ENCODE data around the gene LGALS7B. TPM values are rescaled to one million over a fixed set of nuclear protein-coding genes. Genes with fewer than 3 reads are reported as not detected.

The LGALS7B gene
- total and polyA plus RNA-seq, 10 of the 15 experiments (the other 5 are each of a cell fraction or from before 2014, with no cell fraction given), result not detected

DNA sequence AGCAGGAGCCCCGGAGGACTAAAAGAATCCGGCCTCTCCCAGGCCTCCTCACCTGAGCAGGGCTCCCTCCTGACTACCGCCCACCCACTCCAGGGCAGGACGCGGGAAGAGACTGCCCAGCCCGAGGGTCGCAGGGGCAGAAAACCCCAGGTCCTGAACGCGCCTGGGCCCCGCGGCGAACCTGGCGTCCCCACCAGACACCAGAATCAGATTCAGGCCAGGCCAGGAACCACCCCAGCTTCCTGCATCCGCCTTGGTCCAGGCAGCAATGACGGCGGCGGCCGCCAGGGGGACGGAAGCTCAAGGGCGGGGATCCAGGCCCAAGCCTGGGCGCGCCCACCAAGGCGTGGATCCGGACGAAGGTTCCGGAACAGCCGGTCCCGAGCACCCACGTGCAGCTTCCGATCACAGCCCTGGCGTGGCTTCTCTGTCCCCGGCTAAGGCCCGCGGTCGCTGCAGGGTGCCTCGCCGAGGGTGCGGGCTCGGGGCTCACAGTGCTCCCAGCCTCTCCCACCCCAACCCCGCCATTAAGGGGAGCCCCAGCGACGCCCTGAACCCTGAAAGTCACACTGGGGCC is 19.3 kb upstream of the LGALS7B start (continued):
- TF ChIP-seq, protein P1, sequence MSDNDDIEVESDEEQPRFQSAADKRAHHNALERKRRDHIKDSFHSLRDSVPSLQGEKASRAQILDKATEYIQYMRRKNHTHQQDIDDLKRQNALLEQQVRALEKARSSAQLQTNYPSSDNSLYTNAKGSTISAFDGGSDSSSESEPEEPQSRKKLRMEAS (IDR thresholded peaks at IDR 0.05; ENCODE audit: low read depth, low read length), result peak; percentile 53; the same call in 1 of the 2 replicates
- TF ChIP-seq ZSCAN29 (IDR thresholded peaks at IDR 0.05) (no peak), CHD1 (IDR thresholded peaks at IDR 0.05; ENCODE audit: low read depth, low read length) (no peak), STAT1 (conservative IDR thresholded peaks at IDR 0.05) (no peak), HDGF (IDR thresholded peaks at IDR 0.05) (no peak), SMAD5 (IDR thresholded peaks at IDR 0.05; ENCODE audit: low read depth) (no peak), IKZF2 (IDR thresholded peaks at IDR 0.05) (peak in 1 of 2 experiments; percentile 43; a peak in 1 of 4 replicates), CBX3 (IDR thresholded peaks at IDR 0.05; ENCODE audit: borderline replicate concordance, low read depth) (no peak), E4F1 (IDR thresholded peaks at IDR 0.05; ENCODE audit: borderline replicate concordance, partially characterized antibody) (no peak), RAD51 (IDR thresholded peaks at IDR 0.05) (no peak), CREB1 (IDR thresholded peaks at IDR 0.05; ENCODE audit: low read depth) (no peak), BCL11A (IDR thresholded peaks at IDR 0.05; ENCODE audit: low read depth, low read length) (no peak), NFYB (IDR thresholded peaks at IDR 0.05; ENCODE audit: insufficient read depth, low read depth, low read length) (no peak)
- TF ChIP-seq, protein P2, sequence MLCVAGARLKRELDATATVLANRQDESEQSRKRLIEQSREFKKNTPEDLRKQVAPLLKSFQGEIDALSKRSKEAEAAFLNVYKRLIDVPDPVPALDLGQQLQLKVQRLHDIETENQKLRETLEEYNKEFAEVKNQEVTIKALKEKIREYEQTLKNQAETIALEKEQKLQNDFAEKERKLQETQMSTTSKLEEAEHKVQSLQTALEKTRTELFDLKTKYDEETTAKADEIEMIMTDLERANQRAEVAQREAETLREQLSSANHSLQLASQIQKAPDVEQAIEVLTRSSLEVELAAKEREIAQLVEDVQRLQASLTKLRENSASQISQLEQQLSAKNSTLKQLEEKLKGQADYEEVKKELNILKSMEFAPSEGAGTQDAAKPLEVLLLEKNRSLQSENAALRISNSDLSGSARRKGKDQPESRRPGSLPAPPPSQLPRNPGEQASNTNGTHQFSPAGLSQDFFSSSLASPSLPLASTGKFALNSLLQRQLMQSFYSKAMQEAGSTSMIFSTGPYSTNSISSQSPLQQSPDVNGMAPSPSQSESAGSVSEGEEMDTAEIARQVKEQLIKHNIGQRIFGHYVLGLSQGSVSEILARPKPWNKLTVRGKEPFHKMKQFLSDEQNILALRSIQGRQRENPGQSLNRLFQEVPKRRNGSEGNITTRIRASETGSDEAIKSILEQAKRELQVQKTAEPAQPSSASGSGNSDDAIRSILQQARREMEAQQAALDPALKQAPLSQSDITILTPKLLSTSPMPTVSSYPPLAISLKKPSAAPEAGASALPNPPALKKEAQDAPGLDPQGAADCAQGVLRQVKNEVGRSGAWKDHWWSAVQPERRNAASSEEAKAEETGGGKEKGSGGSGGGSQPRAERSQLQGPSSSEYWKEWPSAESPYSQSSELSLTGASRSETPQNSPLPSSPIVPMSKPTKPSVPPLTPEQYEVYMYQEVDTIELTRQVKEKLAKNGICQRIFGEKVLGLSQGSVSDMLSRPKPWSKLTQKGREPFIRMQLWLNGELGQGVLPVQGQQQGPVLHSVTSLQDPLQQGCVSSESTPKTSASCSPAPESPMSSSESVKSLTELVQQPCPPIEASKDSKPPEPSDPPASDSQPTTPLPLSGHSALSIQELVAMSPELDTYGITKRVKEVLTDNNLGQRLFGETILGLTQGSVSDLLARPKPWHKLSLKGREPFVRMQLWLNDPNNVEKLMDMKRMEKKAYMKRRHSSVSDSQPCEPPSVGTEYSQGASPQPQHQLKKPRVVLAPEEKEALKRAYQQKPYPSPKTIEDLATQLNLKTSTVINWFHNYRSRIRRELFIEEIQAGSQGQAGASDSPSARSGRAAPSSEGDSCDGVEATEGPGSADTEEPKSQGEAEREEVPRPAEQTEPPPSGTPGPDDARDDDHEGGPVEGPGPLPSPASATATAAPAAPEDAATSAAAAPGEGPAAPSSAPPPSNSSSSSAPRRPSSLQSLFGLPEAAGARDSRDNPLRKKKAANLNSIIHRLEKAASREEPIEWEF (IDR thresholded peaks at IDR 0.05; ENCODE audit: insufficient replicate concordance, low read depth, low read length), result no peak
- TF ChIP-seq, protein P3, sequence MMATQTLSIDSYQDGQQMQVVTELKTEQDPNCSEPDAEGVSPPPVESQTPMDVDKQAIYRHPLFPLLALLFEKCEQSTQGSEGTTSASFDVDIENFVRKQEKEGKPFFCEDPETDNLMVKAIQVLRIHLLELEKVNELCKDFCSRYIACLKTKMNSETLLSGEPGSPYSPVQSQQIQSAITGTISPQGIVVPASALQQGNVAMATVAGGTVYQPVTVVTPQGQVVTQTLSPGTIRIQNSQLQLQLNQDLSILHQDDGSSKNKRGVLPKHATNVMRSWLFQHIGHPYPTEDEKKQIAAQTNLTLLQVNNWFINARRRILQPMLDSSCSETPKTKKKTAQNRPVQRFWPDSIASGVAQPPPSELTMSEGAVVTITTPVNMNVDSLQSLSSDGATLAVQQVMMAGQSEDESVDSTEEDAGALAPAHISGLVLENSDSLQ (IDR thresholded peaks at IDR 0.05), result no peak
- TF ChIP-seq, protein P4, sequence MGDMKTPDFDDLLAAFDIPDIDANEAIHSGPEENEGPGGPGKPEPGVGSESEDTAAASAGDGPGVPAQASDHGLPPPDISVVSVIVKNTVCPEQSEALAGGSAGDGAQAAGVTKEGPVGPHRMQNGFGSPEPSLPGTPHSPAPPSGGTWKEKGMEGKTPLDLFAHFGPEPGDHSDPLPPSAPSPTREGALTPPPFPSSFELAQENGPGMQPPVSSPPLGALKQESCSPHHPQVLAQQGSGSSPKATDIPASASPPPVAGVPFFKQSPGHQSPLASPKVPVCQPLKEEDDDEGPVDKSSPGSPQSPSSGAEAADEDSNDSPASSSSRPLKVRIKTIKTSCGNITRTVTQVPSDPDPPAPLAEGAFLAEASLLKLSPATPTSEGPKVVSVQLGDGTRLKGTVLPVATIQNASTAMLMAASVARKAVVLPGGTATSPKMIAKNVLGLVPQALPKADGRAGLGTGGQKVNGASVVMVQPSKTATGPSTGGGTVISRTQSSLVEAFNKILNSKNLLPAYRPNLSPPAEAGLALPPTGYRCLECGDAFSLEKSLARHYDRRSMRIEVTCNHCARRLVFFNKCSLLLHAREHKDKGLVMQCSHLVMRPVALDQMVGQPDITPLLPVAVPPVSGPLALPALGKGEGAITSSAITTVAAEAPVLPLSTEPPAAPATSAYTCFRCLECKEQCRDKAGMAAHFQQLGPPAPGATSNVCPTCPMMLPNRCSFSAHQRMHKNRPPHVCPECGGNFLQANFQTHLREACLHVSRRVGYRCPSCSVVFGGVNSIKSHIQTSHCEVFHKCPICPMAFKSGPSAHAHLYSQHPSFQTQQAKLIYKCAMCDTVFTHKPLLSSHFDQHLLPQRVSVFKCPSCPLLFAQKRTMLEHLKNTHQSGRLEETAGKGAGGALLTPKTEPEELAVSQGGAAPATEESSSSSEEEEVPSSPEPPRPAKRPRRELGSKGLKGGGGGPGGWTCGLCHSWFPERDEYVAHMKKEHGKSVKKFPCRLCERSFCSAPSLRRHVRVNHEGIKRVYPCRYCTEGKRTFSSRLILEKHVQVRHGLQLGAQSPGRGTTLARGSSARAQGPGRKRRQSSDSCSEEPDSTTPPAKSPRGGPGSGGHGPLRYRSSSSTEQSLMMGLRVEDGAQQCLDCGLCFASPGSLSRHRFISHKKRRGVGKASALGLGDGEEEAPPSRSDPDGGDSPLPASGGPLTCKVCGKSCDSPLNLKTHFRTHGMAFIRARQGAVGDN (IDR thresholded peaks at IDR 0.05), result peak; percentile 88

All from GM12878 (cell line).